IMR-90 (cell line): ENCODE data around the gene SERHL2.

ENCODE experiments used
- POLR2A ChIP-seq: IDR thresholded peaks from 2 replicates; pipeline ENCODE4 v1.6.1; 2012; ENCODE audit warnings: mild to moderate bottlenecking, low read depth, low read length
- RFX5 ChIP-seq: IDR thresholded peaks from 2 replicates; pipeline ENCODE4 v1.8.0; 2012; ENCODE audit warnings: low read depth, mild to moderate bottlenecking, low read length, moderate library complexity
- TF ChIP-seq, protein P1 (sequence below): conservative IDR thresholded peaks from 2 replicates; pipeline ENCODE4 v1.5.1; 2012; ENCODE audit warnings: mild to moderate bottlenecking, low read depth, low read length, improper control_type of control experiment

DNA sequence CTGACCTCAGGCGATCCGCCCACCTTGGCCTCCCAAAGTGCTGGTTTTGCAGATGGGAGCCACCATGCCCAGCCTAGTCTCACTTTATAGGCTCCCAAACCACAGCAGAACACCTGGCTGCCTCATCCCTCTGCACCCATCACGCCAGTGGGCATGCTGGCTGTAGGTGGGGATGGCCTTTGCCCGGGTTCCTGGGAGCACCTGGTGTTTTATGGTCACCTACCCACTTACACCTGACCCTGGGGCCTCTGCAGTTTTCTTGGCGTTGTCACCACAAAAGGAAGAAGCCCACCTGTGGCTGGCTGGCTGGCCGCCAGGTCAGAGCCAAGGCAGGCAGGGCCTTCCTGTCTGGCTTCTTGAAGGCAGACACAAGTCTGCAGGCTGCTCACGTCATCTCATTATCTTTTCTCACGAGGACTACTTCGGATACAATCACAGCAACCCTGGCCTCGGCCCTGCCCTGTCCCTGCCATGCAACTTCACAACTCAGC, 42.3 kb upstream of the SERHL2 start:
- TF ChIP-seq RFX5 (no peak), POLR2A (no peak)
- TF ChIP-seq, protein P1, sequence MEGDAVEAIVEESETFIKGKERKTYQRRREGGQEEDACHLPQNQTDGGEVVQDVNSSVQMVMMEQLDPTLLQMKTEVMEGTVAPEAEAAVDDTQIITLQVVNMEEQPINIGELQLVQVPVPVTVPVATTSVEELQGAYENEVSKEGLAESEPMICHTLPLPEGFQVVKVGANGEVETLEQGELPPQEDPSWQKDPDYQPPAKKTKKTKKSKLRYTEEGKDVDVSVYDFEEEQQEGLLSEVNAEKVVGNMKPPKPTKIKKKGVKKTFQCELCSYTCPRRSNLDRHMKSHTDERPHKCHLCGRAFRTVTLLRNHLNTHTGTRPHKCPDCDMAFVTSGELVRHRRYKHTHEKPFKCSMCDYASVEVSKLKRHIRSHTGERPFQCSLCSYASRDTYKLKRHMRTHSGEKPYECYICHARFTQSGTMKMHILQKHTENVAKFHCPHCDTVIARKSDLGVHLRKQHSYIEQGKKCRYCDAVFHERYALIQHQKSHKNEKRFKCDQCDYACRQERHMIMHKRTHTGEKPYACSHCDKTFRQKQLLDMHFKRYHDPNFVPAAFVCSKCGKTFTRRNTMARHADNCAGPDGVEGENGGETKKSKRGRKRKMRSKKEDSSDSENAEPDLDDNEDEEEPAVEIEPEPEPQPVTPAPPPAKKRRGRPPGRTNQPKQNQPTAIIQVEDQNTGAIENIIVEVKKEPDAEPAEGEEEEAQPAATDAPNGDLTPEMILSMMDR: no peak
